Ishikawa (cell line): Measurements from ENCODE around the gene CHD5.

Experiments used
- CEBPB ChIP-seq: IDR thresholded peaks from 2 replicates; pipeline ENCODE4 v1.6.1; 2012
- EP300 ChIP-seq: IDR thresholded peaks from 2 replicates; pipeline ENCODE4 v1.6.1; 2012; ENCODE audit warnings: borderline replicate concordance
- RAD21 ChIP-seq: IDR thresholded peaks from 2 replicates; pipeline ENCODE4 v1.6.1; 2012; ENCODE audit warnings: low read depth
- YY1 ChIP-seq: IDR thresholded peaks from 2 replicates; pipeline ENCODE4 v1.6.1; 2012; ENCODE audit warnings: low read depth
- TF ChIP-seq, protein P1 (sequence below): IDR thresholded peaks from 2 replicates; pipeline ENCODE4 v1.6.1; 2012; ENCODE audit warnings: low read depth, mild to moderate bottlenecking
- TF ChIP-seq, protein P2 (sequence below): IDR thresholded peaks from 2 replicates; pipeline ENCODE4 v1.6.1; 2012

DNA sequence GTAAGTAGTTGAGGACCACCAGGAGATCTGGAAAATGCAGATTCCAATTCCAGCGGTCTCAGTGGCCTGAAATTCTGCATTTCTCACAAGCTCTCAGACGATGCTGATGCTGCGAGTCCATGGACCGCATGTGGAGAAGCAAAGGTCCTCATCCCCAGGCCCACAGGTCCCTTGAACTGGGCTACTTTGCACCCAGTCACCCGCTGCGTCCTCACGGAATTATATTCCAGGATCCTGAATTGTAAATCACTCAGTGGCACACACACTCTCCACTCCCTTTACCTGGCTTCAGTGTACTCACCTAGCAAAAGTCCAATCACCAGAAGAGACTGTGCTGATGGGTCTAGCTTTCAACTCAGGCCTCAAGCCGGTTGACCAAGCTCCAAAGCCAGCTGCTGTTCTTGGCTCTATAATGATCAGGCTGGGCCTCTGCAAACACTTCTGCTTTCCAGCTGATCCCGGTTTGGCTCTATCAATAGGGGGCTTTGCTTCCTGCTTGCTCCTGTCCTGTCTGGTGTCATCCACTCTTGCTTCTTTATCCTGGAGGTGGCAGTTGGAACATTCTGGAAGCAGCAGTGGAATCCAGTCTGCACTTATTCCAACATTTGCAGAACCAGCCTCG is 20.2 kb upstream of the CHD5 start:
- no peak for TF ChIP-seq YY1
- TF ChIP-seq, protein P1, sequence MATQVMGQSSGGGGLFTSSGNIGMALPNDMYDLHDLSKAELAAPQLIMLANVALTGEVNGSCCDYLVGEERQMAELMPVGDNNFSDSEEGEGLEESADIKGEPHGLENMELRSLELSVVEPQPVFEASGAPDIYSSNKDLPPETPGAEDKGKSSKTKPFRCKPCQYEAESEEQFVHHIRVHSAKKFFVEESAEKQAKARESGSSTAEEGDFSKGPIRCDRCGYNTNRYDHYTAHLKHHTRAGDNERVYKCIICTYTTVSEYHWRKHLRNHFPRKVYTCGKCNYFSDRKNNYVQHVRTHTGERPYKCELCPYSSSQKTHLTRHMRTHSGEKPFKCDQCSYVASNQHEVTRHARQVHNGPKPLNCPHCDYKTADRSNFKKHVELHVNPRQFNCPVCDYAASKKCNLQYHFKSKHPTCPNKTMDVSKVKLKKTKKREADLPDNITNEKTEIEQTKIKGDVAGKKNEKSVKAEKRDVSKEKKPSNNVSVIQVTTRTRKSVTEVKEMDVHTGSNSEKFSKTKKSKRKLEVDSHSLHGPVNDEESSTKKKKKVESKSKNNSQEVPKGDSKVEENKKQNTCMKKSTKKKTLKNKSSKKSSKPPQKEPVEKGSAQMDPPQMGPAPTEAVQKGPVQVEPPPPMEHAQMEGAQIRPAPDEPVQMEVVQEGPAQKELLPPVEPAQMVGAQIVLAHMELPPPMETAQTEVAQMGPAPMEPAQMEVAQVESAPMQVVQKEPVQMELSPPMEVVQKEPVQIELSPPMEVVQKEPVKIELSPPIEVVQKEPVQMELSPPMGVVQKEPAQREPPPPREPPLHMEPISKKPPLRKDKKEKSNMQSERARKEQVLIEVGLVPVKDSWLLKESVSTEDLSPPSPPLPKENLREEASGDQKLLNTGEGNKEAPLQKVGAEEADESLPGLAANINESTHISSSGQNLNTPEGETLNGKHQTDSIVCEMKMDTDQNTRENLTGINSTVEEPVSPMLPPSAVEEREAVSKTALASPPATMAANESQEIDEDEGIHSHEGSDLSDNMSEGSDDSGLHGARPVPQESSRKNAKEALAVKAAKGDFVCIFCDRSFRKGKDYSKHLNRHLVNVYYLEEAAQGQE, result no peak
- TF ChIP-seq EP300, result no peak
- no peak for TF ChIP-seq RAD21
- TF ChIP-seq, protein P2, sequence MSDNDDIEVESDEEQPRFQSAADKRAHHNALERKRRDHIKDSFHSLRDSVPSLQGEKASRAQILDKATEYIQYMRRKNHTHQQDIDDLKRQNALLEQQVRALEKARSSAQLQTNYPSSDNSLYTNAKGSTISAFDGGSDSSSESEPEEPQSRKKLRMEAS, result no peak
- TF ChIP-seq CEBPB, result no peak
